K562 (cell line): ENCODE data around the gene ALDH1A2. TPM values are rescaled to one million over a fixed set of nuclear protein-coding genes. Genes with fewer than 3 reads are reported as not detected.
A peak's percentile ranks its signal among the peaks of the same experiment; 100 is the strongest.

Source experiments
- ARHGAP35 ChIP-seq: fragments of 450-650 bp; IDR thresholded peaks from 2 replicates; pipeline ENCODE4 v1.6.1; 2018; ENCODE audit not compliant: partially characterized antibody
- ATF2 ChIP-seq: sonication (generic); formaldehyde crosslinking; IDR thresholded peaks from 2 replicates; pipeline ENCODE4 v1.8.1; 2022; ENCODE audit warnings: missing genetic modification reagents
- C11orf30 ChIP-seq: fragments of 450-650 bp; IDR thresholded peaks from 2 replicates; pipeline ENCODE4 v1.6.1; 2016; ENCODE audit warnings: low read depth, mild to moderate bottlenecking
- ELF4 ChIP-seq: fragments of 450-650 bp; formaldehyde crosslinking; IDR thresholded peaks from 2 replicates; pipeline ENCODE4 v1.4.0; 2022; ENCODE audit warnings: missing genetic modification characterization
- FIP1L1 ChIP-seq: fragments of 200-400 bp; formaldehyde crosslinking; IDR thresholded peaks from 2 replicates; pipeline ENCODE4 v1.6.1; 2018; ENCODE audit warnings: mild to moderate bottlenecking, low read depth, low read length; ENCODE audit not compliant: poor library complexity, severe bottlenecking
- GABPB1 ChIP-seq: sonication (generic); formaldehyde crosslinking; IDR thresholded peaks from 2 replicates; pipeline ENCODE4 v1.8.0; 2022; ENCODE audit warnings: mild to moderate bottlenecking, missing genetic modification reagents
- KAT2B ChIP-seq: IDR thresholded peaks from one replicate; pipeline ENCODE4 v1.6.1; 2012; ENCODE audit warnings: low read depth, mild to moderate bottlenecking, control low read depth, inconsistent platforms, low read length, moderate library complexity
- MAFK ChIP-seq: IDR thresholded peaks from 2 replicates; pipeline ENCODE4 v1.6.1; 2011; ENCODE audit warnings: low read length, improper control_type of control experiment
- MCM2 ChIP-seq: fragments of 450-650 bp; IDR thresholded peaks from 2 replicates; pipeline ENCODE4 v1.6.1; 2017; ENCODE audit warnings: low read depth, mild to moderate bottlenecking
- MTA1 ChIP-seq: fragments of 450-650 bp; IDR thresholded peaks from 2 replicates; pipeline ENCODE4 v1.6.1; 2017; ENCODE audit warnings: borderline replicate concordance
- NCOA6 ChIP-seq: fragments of 450-650 bp; IDR thresholded peaks from 2 replicates; pipeline ENCODE4 v1.6.1; 2017; ENCODE audit warnings: mild to moderate bottlenecking
- PATZ1 ChIP-seq: fragments of 250-450 bp; sonication (Bioruptor Pico); IDR thresholded peaks from 2 replicates; pipeline ENCODE4 v1.5.0; 2020; ENCODE audit warnings: mild to moderate bottlenecking, borderline replicate concordance
- POLR3A ChIP-seq: IDR thresholded peaks from 2 replicates; pipeline ENCODE4 v1.6.1; 2011; ENCODE audit warnings: borderline replicate concordance, mild to moderate bottlenecking, moderate library complexity; ENCODE audit not compliant: insufficient read length, insufficient read depth; ENCODE audit errors: extremely low read depth
- RFX5 ChIP-seq: IDR thresholded peaks from 2 replicates; pipeline ENCODE4 v1.6.1; 2011; ENCODE audit warnings: low read depth, mild to moderate bottlenecking, improper control_type of control experiment, low read length
- TFAM ChIP-seq: fragments of 250-450 bp; sonication (Bioruptor Pico); conservative IDR thresholded peaks from 2 replicates; pipeline ENCODE4 v1.5.0; 2021; ENCODE audit warnings: mild to moderate bottlenecking, moderate library complexity
- ZC3H8 ChIP-seq: fragments of 450-650 bp; IDR thresholded peaks from 2 replicates; pipeline ENCODE4 v1.6.1; 2017
- ZNF184 ChIP-seq: sonication (generic); formaldehyde crosslinking; IDR thresholded peaks from 2 replicates; pipeline ENCODE4 v1.5.0; 2020; ENCODE audit warnings: missing genetic modification reagents
- ZNF408 ChIP-seq: fragments of 250-450 bp; sonication (Bioruptor Pico); IDR thresholded peaks from 2 replicates; pipeline ENCODE4 v1.4.0; 2020; ENCODE audit warnings: low read depth, mild to moderate bottlenecking, moderate library complexity
- ZNF778 ChIP-seq: fragments of 450-650 bp; formaldehyde crosslinking; IDR thresholded peaks from 2 replicates; pipeline ENCODE4 v1.4.0; 2020; ENCODE audit warnings: mild to moderate bottlenecking, moderate library complexity
- polyA plus RNA-seq, 8 experiments: library from polyadenylated mRNA; depleted of rRNA in 4 of 8; stranded (reverse) in 5 of 8; unstranded in 3 of 8; fragments of >200 nt; fragmentation: Nextera tagmentation in 2 of 8; fragmentation: Illumina TruSeq in 1 of 8; extraction: Ambion mirVana in 2 of 8; extraction: Trizol in 1 of 8; gene quantifications; 2 replicates each; pipeline versions ENCODE4 v1.2.1 to v1.2.3, GENCODE V29; 2011 to 2014; ENCODE audit warnings: inconsistent platforms in 1 of 8, missing spikeins in 1 of 8
- total RNA-seq, 7 experiments: library from RNA; depleted of rRNA in 6 of 7; stranded (reverse); fragments of >200 nt in 6 of 7; fragmentation: Illumina TruSeq in 2 of 7; extraction: Trizol in 2 of 7; gene quantifications; 2 replicates each; pipeline versions ENCODE4 v1.2.1 to v1.2.3, GENCODE V29; 2011 to 2021; ENCODE audit warnings: low replicate concordance in 1 of 7
- TF ChIP-seq, protein P1 (sequence below): fragments of 450-650 bp; IDR thresholded peaks from 2 replicates; pipeline ENCODE4 v1.6.1; 2017; ENCODE audit warnings: mild to moderate bottlenecking, moderate library complexity
- TF ChIP-seq, protein P2 (sequence below): fragments of 250-450 bp; sonication (Bioruptor Pico); IDR thresholded peaks from 2 replicates; pipeline ENCODE4 v1.5.0; 2022; ENCODE audit warnings: mild to moderate bottlenecking
- TF ChIP-seq, protein P3 (sequence below): fragments of 250-450 bp; sonication (Bioruptor Pico); IDR thresholded peaks from 2 replicates; pipeline ENCODE4 v1.8.0; 2021; ENCODE audit warnings: moderate library complexity, mild to moderate bottlenecking, inconsistent platforms

The ALDH1A2 gene
- total and polyA plus RNA-seq, 9 of the 15 experiments (the other 6 are each of a cell fraction or from before 2014, with no cell fraction given): 115 to 393 (median 333) TPM

DNA sequence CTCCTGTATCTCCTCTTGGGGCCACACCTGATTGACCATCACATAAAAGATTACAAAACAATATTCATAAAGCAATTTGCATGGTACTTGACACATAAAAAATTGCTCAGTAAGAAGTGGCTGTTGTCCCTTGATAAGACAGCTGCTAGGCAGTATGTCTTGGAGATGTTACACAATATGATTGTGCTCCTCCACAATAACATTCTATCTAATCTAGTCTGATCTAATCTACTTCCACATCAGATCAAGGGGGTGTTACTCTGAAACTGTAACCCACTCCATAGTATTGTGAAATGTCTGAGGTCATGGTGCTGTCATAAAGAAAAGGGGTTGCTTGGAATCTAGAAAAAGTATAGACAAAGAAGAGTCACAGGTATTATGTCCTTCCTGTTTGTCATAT, 49.3 kb upstream of the ALDH1A2 start (continued):
- TF ChIP-seq FIP1L1: no peak
- no peak for TF ChIP-seq GABPB1 (CRISPR knock-in tag)
- no peak for TF ChIP-seq ELF4 (CRISPR knock-in tag)
- no peak for TF ChIP-seq PATZ1 (CRISPR knock-in tag)
- TF ChIP-seq, protein P1, sequence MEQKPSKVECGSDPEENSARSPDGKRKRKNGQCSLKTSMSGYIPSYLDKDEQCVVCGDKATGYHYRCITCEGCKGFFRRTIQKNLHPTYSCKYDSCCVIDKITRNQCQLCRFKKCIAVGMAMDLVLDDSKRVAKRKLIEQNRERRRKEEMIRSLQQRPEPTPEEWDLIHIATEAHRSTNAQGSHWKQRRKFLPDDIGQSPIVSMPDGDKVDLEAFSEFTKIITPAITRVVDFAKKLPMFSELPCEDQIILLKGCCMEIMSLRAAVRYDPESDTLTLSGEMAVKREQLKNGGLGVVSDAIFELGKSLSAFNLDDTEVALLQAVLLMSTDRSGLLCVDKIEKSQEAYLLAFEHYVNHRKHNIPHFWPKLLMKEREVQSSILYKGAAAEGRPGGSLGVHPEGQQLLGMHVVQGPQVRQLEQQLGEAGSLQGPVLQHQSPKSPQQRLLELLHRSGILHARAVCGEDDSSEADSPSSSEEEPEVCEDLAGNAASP: no peak
- TF ChIP-seq NCOA6: no peak
- TF ChIP-seq ATF2: no peak
- no peak for TF ChIP-seq POLR3A
- TF ChIP-seq ZNF184 (CRISPR knock-in tag): no peak
- no peak for TF ChIP-seq TFAM (CRISPR knock-in tag)
- TF ChIP-seq, protein P2, sequence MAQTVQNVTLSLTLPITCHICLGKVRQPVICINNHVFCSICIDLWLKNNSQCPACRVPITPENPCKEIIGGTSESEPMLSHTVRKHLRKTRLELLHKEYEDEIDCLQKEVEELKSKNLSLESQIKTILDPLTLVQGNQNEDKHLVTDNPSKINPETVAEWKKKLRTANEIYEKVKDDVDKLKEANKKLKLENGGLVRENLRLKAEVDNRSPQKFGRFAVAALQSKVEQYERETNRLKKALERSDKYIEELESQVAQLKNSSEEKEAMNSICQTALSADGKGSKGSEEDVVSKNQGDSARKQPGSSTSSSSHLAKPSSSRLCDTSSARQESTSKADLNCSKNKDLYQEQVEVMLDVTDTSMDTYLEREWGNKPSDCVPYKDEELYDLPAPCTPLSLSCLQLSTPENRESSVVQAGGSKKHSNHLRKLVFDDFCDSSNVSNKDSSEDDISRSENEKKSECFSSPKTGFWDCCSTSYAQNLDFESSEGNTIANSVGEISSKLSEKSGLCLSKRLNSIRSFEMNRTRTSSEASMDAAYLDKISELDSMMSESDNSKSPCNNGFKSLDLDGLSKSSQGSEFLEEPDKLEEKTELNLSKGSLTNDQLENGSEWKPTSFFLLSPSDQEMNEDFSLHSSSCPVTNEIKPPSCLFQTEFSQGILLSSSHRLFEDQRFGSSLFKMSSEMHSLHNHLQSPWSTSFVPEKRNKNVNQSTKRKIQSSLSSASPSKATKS (CRISPR knock-in tag): no peak
- TF ChIP-seq, protein P3, sequence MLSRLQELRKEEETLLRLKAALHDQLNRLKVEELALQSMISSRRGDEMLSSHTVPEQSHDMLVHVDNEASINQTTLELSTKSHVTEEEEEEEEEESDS (CRISPR knock-in tag): no peak
- TF ChIP-seq C11orf30: no peak
- no peak for TF ChIP-seq ARHGAP35
- TF ChIP-seq MAFK: no peak
- TF ChIP-seq ZNF408: no peak
- no peak for TF ChIP-seq MCM2
- TF ChIP-seq RFX5: no peak
- TF ChIP-seq KAT2B: no peak
- TF ChIP-seq ZNF778 (CRISPR knock-in tag): no peak
- TF ChIP-seq MTA1: peak; percentile 83
- TF ChIP-seq ZC3H8: no peak
